Brain microvascular endothelial cell (primary cell): ENCODE measurements around the gene RHOJ.

Source experiments
- DNase-seq: peaks from one replicate; pipeline ENCODE4 v3.0.0-alpha.2; 2020
- H3K27ac ChIP-seq: fragments of 250-450 bp; sonication (Bioruptor Pico); 2 replicates; pipeline ENCODE4 v1.5.1; 2020; ENCODE audit warnings: mild to moderate bottlenecking, moderate library complexity
- H3K27me3 ChIP-seq: fragments of 250-450 bp; sonication (Bioruptor Pico); replicated peaks from 2 replicates; pipeline ENCODE4 v1.5.1; 2020; ENCODE audit warnings: mild to moderate bottlenecking
- H3K36me3 ChIP-seq: fragments of 250-450 bp; sonication (Bioruptor Pico); replicated peaks from 2 replicates; pipeline ENCODE4 v1.5.1; 2020; ENCODE audit warnings: mild to moderate bottlenecking
- H3K4me3 ChIP-seq: 2 replicates; pipeline ENCODE4 v1.5.1; 2011; ENCODE audit warnings: low read depth, mild to moderate bottlenecking, control low read depth, low read length, moderate library complexity
- CTCF ChIP-seq: IDR thresholded peaks from 2 replicates; pipeline ENCODE4 v1.5.1; 2011; ENCODE audit warnings: low read depth, mild to moderate bottlenecking, moderate library complexity, low read length, control low read depth, inconsistent platforms; ENCODE audit errors: missing control alignments
- in situ Hi-C: cut with HindIII; loops from 2 replicates; pipeline ENCODE4 v1.10.0; 2017; ENCODE audit warnings: low sequenced_read_pairs, low pct_ligation_motif_present

The RHOJ gene

DNA sequence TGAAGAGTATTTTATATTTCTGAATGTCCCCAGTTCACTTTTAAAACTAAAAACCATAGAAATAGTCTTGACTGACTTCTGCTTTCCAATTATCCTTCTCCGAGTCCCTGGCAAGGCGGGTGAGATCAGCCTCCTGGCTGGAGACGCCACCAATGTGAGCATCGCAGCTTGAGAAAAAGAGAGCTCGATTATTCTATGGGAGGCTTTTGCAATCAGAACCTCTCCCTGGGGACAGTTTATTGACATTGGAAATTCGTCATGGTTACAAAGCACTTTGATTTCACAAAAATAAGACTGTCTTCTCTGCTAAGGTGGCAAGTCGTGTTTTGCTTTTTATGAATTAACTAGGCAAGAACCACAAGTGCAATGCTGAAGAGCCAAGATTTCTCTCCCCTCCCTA lies 138.1 kb downstream of the RHOJ start:
- no peak for TF ChIP-seq CTCF
- H3K4me3 ChIP-seq: no peak overlapping the region
- in situ Hi-C loops: no loop called here
- no peak overlapping the region for H3K27ac ChIP-seq
- peak; percentile 35 for DNase-seq
- H3K36me3 ChIP-seq: no peaks in the 10 kb centered on the region
- no peaks in the 10 kb centered on the region for H3K27me3 ChIP-seq
